LNCaP clone FGC (cell line): ENCODE data around the gene TXNDC9.
"Not testable (repeated sequence)": the region's sequence is repeated elsewhere in the genome, so short reads cannot be mapped to it uniquely, and the experiment has no call there.

Experiments
- DNase-seq: peaks from one replicate; pipeline ENCODE4 v3.0.0-alpha.2; 2011; ENCODE audit warnings: low read depth
- H3K4me3 ChIP-seq: 2 replicates; pipeline ENCODE4 v1.5.1; 2011; ENCODE audit warnings: mild to moderate bottlenecking, low read depth, low read length, control low read depth
- TF ChIP-seq, protein P1 (sequence below): IDR thresholded peaks from 2 replicates; pipeline ENCODE4 v1.5.1; 2012; ENCODE audit warnings: mild to moderate bottlenecking; ENCODE audit not compliant: control insufficient read depth, insufficient read depth; ENCODE audit errors: extremely low read depth

The TXNDC9 gene

DNA sequence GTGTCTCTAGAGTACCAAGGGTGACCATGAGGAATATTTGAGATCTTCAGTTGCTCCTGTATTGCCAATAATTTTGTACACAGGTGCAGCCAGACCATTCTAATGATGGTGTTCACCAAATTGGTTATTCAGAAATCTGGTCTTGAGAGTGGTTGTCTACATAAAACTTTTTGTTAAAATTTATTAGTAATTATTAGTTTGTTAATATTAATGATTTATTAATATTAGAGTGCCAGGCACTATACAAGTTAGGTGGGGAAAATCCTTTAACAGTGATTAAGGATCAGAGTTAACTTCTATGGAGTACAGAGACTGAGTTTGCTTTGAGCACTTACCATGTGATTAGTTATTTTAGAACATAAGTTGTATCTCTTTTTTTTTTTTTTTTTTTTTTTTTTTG is 10.1 kb upstream of the TXNDC9 start:
- DNase-seq: no peak
- TF ChIP-seq, protein P1, sequence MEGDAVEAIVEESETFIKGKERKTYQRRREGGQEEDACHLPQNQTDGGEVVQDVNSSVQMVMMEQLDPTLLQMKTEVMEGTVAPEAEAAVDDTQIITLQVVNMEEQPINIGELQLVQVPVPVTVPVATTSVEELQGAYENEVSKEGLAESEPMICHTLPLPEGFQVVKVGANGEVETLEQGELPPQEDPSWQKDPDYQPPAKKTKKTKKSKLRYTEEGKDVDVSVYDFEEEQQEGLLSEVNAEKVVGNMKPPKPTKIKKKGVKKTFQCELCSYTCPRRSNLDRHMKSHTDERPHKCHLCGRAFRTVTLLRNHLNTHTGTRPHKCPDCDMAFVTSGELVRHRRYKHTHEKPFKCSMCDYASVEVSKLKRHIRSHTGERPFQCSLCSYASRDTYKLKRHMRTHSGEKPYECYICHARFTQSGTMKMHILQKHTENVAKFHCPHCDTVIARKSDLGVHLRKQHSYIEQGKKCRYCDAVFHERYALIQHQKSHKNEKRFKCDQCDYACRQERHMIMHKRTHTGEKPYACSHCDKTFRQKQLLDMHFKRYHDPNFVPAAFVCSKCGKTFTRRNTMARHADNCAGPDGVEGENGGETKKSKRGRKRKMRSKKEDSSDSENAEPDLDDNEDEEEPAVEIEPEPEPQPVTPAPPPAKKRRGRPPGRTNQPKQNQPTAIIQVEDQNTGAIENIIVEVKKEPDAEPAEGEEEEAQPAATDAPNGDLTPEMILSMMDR: no peak
- no peak overlapping the region for H3K4me3 ChIP-seq

DNA sequence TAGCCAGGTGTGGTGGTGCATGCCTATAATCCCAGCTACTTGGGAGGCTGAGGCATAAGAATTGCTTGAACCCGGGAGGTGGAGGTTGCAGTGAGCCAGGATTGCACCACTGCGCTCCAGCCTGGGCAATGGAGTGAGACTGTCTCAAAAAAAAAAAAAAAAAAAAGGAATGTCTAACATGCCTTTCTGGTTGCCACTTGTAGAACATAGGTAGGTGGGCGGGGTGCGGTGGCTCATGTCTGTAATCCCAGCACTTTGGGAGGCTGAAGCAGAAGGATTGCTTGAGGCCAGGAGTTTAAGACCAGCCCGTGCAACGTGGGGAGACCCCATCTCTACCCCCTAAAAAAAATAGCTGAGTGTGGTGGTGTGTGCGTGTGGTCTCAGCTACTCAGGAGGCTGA is 9.3 kb upstream of the TXNDC9 start:
- not testable (repeated sequence) for H3K4me3 ChIP-seq, DNase-seq

DNA sequence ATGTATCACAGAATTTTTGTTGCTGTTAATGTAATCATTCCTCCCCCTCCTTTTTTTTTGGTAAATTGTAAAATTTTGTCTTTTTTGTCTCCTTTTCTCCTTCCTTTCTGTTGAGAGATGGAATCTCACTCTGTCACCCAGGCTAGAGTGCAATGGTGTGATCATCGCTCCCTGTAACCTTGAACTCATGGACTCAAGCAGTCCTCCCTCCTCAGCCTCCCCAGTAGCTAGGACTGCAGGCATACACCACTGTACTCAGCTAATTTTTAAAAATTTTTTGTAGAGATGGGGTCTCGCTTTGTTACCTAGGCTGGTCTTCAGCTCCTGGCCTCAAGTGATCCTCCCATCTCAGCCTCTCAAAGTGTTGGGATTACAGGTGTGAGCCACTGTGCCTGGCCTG is 6.4 kb upstream of the TXNDC9 start:
- no peak overlapping the region for H3K4me3 ChIP-seq
- DNase-seq: no peak
- TF ChIP-seq, protein P1: no peak

DNA sequence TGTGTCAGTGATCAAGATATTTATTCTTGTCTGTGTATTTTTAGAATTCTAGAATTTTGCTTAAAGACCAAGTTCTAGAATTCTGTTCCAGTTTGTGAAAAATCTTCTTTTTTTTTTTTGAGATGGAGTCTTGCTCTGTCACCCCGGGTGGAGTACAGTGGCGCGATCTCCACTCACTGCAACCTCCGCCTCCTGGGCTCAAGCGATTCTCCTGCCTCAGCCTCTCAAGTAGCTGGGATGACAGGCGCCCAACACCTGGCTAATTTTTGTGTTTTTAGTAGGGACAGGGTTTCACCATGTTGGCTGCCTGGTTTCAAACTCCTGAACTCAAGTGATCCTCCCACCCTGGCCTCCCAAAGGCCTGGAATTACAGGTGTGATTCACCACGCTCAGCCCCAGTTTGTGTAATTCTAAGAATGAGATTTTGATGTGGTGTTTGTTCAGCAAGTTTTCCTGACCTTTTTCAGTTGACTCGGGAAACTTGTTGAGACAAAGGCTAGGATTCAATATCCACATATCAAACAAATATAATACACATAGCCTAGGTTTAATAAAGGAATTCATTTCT is 4.6 kb upstream of the TXNDC9 start:
- TF ChIP-seq, protein P1: no peak
- DNase-seq: no peak

DNA sequence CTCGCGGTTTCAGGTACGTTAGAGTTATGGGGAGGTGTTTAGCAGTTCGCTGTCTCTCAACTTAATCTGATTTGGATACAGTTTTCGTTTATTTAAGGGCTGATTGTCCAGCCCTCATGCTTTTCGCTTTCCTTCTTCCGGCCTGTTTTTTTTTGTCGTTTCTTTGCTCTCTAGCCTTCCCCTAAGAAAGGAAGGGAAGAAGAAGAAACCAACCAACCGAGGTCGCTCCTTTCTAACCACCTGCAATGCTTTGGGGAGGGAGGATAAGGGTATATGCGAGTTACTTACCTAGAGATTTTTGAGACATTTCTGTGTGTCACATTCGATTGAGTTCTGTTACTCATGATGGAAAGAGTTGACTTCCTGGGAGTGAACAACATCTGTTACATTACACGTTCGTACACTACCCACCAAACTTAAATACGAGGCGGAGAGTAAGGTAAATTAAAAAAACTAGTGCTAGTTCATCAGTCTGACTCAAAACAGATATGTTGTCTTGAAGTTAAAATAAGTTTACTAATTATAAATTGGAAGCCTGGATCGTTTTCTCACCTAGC is 2.0 kb upstream of the TXNDC9 start:
- TF ChIP-seq, protein P1: 0 out of 2 replicates have a peak, but pooled peaks have one; percentile 2
- H3K4me3 ChIP-seq: peak overlapping the region; percentile 76
- DNase-seq: peak; percentile 22

More for the DNA sequence above, 4.6 kb upstream of the TXNDC9 start:
- H3K4me3 ChIP-seq: no peak overlapping the region

DNA sequence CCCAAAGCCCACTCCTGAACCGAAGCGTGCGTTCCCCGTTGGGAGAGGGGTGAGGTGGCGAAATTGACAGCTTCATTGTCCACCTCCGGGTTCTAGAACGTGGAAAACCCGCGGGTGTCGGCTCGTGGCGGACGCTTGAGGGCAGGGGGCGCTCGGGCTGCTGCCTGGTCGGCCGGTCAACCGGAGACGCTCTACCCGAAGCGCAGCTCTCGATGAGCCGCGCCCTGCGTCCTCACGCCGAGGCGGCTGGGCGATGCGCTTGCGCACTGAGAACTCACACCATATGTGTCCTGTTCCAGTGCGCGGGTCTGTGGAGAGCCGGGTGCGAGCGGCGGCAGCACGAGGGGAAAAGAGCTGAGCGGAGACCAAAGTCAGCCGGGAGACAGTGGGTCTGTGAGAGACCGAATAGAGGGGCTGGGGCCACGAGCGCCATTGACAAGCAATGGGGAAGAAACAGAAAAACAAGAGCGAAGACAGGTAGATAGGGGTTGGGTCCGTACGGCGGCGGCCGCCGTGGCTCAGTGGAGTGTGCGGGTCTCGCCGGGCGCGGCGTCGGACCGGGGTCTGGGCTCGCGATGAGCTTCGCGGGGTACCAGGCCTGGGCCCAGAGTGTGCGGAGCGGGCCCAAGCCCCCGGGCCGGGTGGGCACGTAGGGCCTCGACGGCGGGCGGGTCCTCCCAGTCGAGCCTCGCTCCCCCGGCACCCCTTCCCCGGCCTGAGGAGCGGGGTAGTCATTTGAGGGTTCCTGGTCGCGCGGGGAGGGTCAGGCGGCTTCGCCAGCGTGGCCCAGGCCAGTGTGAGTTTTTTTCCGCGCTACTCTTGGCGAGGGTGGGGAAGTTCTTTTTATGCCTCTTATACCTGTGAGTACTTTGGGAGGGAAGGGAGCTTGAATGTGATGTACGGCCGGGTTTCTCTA is 1.2 kb upstream of the TXNDC9 start, which contains the start of gene EIF5B:
Gene EIF5B, plus strand, starts transcription at position 277 of the 916 bp plus-strand sequence. Its CDS starts 166 bp downstream, at position 443.
- DNase-seq: peak; percentile 79
- TF ChIP-seq, protein P1: peak; percentile 78
- H3K4me3 ChIP-seq: peak within 1 kb of the TSS; percentile 76

DNA sequence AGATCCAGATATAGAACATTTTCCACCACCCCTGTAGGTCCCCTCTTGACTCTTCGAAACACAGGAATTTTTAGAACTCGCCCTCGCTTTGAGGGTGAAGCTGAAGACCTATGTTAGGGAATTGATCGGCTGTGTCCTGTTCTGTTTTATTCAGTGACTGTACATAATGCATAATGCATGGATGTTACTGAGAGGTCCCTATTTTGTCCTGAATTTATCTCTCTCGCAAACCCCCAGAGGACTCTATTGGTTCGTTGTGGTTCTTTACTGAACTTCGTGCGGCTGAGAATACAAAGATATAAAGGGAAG is 625 bp upstream of the TXNDC9 start:
- DNase-seq: no peak
- peak overlapping the region; percentile 76 for H3K4me3 ChIP-seq
- TF ChIP-seq, protein P1: no peak
